Neural progenitor cell (in vitro differentiated cells): ENCODE measurements around the gene FAM118A.

Source experiments
- CTCF ChIP-seq: fragments of 200-600 bp; sonication (generic); IDR thresholded peaks from 2 replicates; pipeline ENCODE4 v1.5.1; 2017; ENCODE audit warnings: antibody characterized with exemption, mild to moderate bottlenecking
- EZH2 ChIP-seq: fragments of 200-600 bp; sonication (generic); IDR thresholded peaks from 2 replicates; pipeline ENCODE4 v1.6.1; 2017; ENCODE audit warnings: antibody characterized with exemption, mild to moderate bottlenecking, moderate library complexity
- EZH2phosphoT487 ChIP-seq: fragments of 200-600 bp; sonication (generic); IDR thresholded peaks from 2 replicates; pipeline ENCODE4 v1.6.1; 2017; ENCODE audit warnings: antibody characterized with exemption

- TF ChIP-seq CTCF: peak; percentile 36
- TF ChIP-seq EZH2: peak; percentile 1
- no peak for TF ChIP-seq EZH2phosphoT487
These were observed 24.3 kb upstream of the FAM118A start for GRCh38 chr22:45285263-45286058.
